Lower leg skin (tissue), 4 donors: ENCODE results near the gene ST7. TPM values are rescaled to one million over a fixed set of nuclear protein-coding genes. Genes with fewer than 3 reads are reported as not detected.

Experiments used
- DNase-seq, 2 donors: peaks; one replicate each; pipeline ENCODE4 v3.0.0-alpha.2; 2019; ENCODE audit warnings: low spot score in 2 of 2
- H3K4me3 ChIP-seq: fragments of 200-600 bp; sonication (generic); 2 replicates; pipeline ENCODE4 v1.5.1; 2017; ENCODE audit warnings: mild to moderate bottlenecking, low read depth; ENCODE audit not compliant: poor library complexity, severe bottlenecking
- CTCF ChIP-seq, 3 donors: fragments of 450-650 bp; IDR thresholded peaks; one replicate each; pipeline ENCODE4 v1.5.1; 2016; ENCODE audit warnings: antibody characterized with exemption in 3 of 3, mild to moderate bottlenecking in 3 of 3, moderate library complexity in 2 of 3
- POLR2A ChIP-seq, 2 donors: fragments of 450-650 bp; IDR thresholded peaks; one replicate each; pipeline ENCODE4 v1.6.1; 2016 to 2017; ENCODE audit warnings: antibody characterized with exemption in 2 of 2, mild to moderate bottlenecking in 1 of 2, moderate library complexity in 1 of 2
- WGBS, 2 donors: methylation state at CpG; one replicate each; pipeline ENCODE4 v1.1.5; 2018; 5-methylcytosine and 5-hydroxymethylcytosine counted together
- intact Hi-C: fragments of 100-400 bp; cut with DNase I; formaldehyde crosslinking; loops from one replicate; pipeline ENCODE4 v1.15.0; 2023; ENCODE audit warnings: low total_unique reads
- total RNA-seq, 4 donors: library from RNA; depleted of rRNA; stranded (reverse); fragments of >200 nt; gene quantifications; one replicate each; pipeline ENCODE4 v1.1.0, GENCODE V29; 2016

The ST7 gene
- 10 to 100 TPM; 10.8 to 17.1 (median 11.4) TPM for total RNA-seq

GRCh38 chr7:116953372-116953905 lies at the start of gene ST7:
Gene ST7, plus strand, starts transcription at chr7:116953501. Its CDS starts 40 bp downstream, at chr7:116953541.
- TF ChIP-seq POLR2A (IDR thresholded peaks at IDR 0.05) (no peak), CTCF (IDR thresholded peaks at IDR 0.05) (no peak)
- DNase-seq: peak; percentile 48 to 93
- H3K4me3 ChIP-seq: peak within 1 kb of the TSS; percentile 94
- intact Hi-C loops: no loop called here
- WGBS, 2 donors: 0 to 1% methylated on average over 2 to 25 of the region's 77 CpGs

GRCh38 chr7:116906391-116906790 lies 46.9 kb upstream of the ST7 start:
- no peak overlapping the region for H3K4me3 ChIP-seq
- intact Hi-C loops: no loop called here
- 95 to 96% methylated on average over 1 of the region's 1 CpG for WGBS, 2 donors
- no peak for TF ChIP-seq POLR2A (IDR thresholded peaks at IDR 0.05)
- no peak for DNase-seq

DNA sequence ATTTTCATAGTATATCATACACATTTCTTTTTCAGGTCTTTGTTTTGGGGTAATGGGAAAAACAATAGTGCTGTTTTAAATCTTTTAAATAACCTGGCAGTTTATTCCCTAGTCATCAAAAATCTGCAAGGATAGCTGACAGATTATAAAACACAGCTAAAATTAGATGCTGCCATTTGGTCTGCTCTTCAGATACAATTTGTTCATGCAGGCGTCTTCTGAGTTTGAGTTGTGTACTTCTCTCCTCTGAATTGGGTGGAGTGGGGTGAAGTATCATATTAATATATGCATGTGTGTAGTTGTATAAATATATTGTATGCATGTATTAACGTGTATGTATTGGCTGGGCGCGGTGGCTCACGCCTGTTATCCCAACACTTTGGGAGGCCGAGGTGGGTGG lies 42.9 kb upstream of the ST7 start:
- DNase-seq: no peak
- TF ChIP-seq CTCF (IDR thresholded peaks at IDR 0.05): no peak
- TF ChIP-seq POLR2A (IDR thresholded peaks at IDR 0.05): no peak
- 92 to 97% methylated on average over 6 of the region's 6 CpGs for whole genome bisulfite sequencing, 2 donors
- H3K4me3 ChIP-seq: no peak overlapping the region
- intact Hi-C loops: no loop called here

DNA sequence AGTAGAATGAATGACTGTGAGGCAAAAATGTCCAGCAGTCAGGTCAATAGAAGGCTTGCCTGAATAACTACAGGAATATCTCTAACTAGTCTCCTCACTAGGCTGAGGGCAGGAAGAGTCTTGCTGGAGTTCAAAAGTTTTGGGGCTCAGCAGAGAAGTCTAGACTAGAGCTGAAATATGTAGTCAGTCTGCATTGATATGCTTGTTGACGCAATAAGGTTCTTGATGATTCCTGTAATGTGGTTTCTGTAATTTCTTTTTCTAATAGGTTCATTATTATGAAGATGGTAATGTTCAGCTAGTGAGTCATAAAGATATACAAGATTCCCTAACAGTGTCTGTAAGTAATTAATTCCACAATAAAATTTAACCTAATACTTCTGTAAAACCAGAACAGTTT lies 41.5 kb upstream of the ST7 start:
- no peak for DNase-seq
- H3K4me3 ChIP-seq: no peak overlapping the region
- WGBS, 2 donors: 64 to 73% methylated on average over 1 of the region's 1 CpG
- intact Hi-C loops: no loop called here
- TF ChIP-seq CTCF (IDR thresholded peaks at IDR 0.05) (no peak), POLR2A (IDR thresholded peaks at IDR 0.05) (no peak)

GRCh38 chr7:116912269-116912909 lies 40.9 kb upstream of the ST7 start:
- DNase-seq: no peak

GRCh38 chr7:116918704-116919103 lies 34.6 kb upstream of the ST7 start:
- intact Hi-C loops: no loop called here
- WGBS, 2 donors: 94 to 96% methylated on average over 3 of the region's 3 CpGs
- no peak overlapping the region for H3K4me3 ChIP-seq
- DNase-seq: no peak
- TF ChIP-seq CTCF (IDR thresholded peaks at IDR 0.05) (no peak), POLR2A (IDR thresholded peaks at IDR 0.05) (no peak)

More at GRCh38 chr7:116912269-116912909, 40.9 kb upstream of the ST7 start:
- TF ChIP-seq CTCF (IDR thresholded peaks at IDR 0.05) (no peak), POLR2A (IDR thresholded peaks at IDR 0.05) (no peak)
- intact Hi-C loops: no loop called here
- 92 to 100% methylated on average over 1 of the region's 1 CpG for WGBS, 2 donors
- H3K4me3 ChIP-seq: no peak overlapping the region
